ENCODE measurements around the gene JAML. TPM values are rescaled to one million over a fixed set of nuclear protein-coding genes. Genes with fewer than 3 reads are reported as not detected.

The JAML gene
- total and polyA plus RNA-seq, 2 of the 13 experiments (the other 11 are each of a cell fraction or from before 2014, with no cell fraction given): 2.0 to 3.3 TPM

- TF ChIP-seq ZNF121 (CRISPR knock-in tag; IDR thresholded peaks at IDR 0.05) (no peak), ARID2 (CRISPR knock-in tag; IDR thresholded peaks at IDR 0.05; ENCODE audit: borderline replicate concordance) (no peak), ZFP82 (CRISPR knock-in tag; IDR thresholded peaks at IDR 0.05; ENCODE audit: borderline replicate concordance) (no peak), REPIN1 (CRISPR knock-in tag; IDR thresholded peaks at IDR 0.05; ENCODE audit: borderline replicate concordance, low read depth) (no peak; the same call in 1 of the 2 replicates), TCF12 (IDR thresholded peaks at IDR 0.05) (no peak), TCF12 (CRISPR knock-in tag; IDR thresholded peaks at IDR 0.05) (no peak), ATF1 (CRISPR knock-in tag; IDR thresholded peaks at IDR 0.05) (no peak), BRF2 (CRISPR knock-in tag; IDR thresholded peaks at IDR 0.05) (no peak), ZNF773 (CRISPR knock-in tag; IDR thresholded peaks at IDR 0.05; ENCODE audit: borderline replicate concordance) (no peak), ZFP62 (CRISPR knock-in tag; IDR thresholded peaks at IDR 0.05) (no peak), TBP (CRISPR knock-in tag; IDR thresholded peaks at IDR 0.05) (no peak), ZNF318 (CRISPR knock-in tag; IDR thresholded peaks at IDR 0.05) (no peak), KAT2B (IDR thresholded peaks at IDR 0.05; ENCODE audit: borderline replicate concordance, low read depth, low read length) (no peak), HNRNPL (IDR thresholded peaks at IDR 0.05; ENCODE audit: low read depth, low read length) (no peak), ELF4 (CRISPR knock-in tag; IDR thresholded peaks at IDR 0.05; ENCODE audit: borderline replicate concordance) (no peak), PCBP1 (IDR thresholded peaks at IDR 0.05; ENCODE audit: borderline replicate concordance, low read depth, low read length) (no peak), RAD21 (CRISPR knock-in tag; IDR thresholded peaks at IDR 0.05) (peak; percentile 69), ZNF766 (CRISPR knock-in tag; IDR thresholded peaks at IDR 0.05; ENCODE audit: borderline replicate concordance) (no peak), ZNF576 (CRISPR knock-in tag; IDR thresholded peaks at IDR 0.05) (no peak)
Measured at GRCh38 chr11:118171269-118172062, 53.3 kb downstream of the JAML start (continued).
